Fibroblast of lung (primary cell): ENCODE results near the gene KIAA1191. TPM values are rescaled to one million over a fixed set of nuclear protein-coding genes. Genes with fewer than 3 reads are reported as not detected.

ENCODE experiments used
- DNase-seq, 2 donors: peaks; one replicate each; pipeline versions ENCODE4 v3.0.0 to v3.0.0-alpha.2; 2010; ENCODE audit warnings: low read depth in 2 of 2
- H2AFZ ChIP-seq: 2 replicates; pipeline ENCODE4 v1.5.1; 2012; ENCODE audit warnings: low read length, control low read depth, inconsistent platforms
- H3K27ac ChIP-seq: 2 replicates; pipeline ENCODE4 v1.5.1; 2011; ENCODE audit warnings: low read length, control low read depth; ENCODE audit not compliant: insufficient read depth
- H3K27me3 ChIP-seq: 2 replicates; pipeline ENCODE4 v1.5.1; 2011; ENCODE audit warnings: mild to moderate bottlenecking, low read length; ENCODE audit not compliant: control insufficient read depth, insufficient read depth
- H3K36me3 ChIP-seq: 2 replicates; pipeline ENCODE4 v1.5.1; 2011; ENCODE audit warnings: low read length; ENCODE audit not compliant: control insufficient read depth, insufficient read depth
- H3K4me1 ChIP-seq: 2 replicates; pipeline ENCODE4 v1.5.1; 2011; ENCODE audit warnings: low read length; ENCODE audit not compliant: control insufficient read depth, insufficient read depth; ENCODE audit errors: extremely low read depth
- H3K4me2 ChIP-seq: 2 replicates; pipeline ENCODE4 v1.5.1; 2011; ENCODE audit warnings: low read length, control low read depth; ENCODE audit not compliant: insufficient read depth; ENCODE audit errors: extremely low read depth
- H3K4me3 ChIP-seq, 4 experiments: fragments of 200-600 bp in 1 of 4; sonication (generic) in 1 of 4; replicated peaks in 1 of 4; 2 replicates each; pipeline ENCODE4 v1.5.1; 2011 to 2016; ENCODE audit warnings: low read length in 4 of 4, low read depth in 3 of 4, mild to moderate bottlenecking in 3 of 4, control low read depth in 2 of 4, inconsistent platforms in 1 of 4, mixed read lengths in 1 of 4; ENCODE audit not compliant: insufficient read depth in 1 of 4; ENCODE audit errors: control extremely low read depth in 1 of 4
- H3K79me2 ChIP-seq: 2 replicates; pipeline ENCODE4 v1.5.1; 2012; ENCODE audit warnings: mild to moderate bottlenecking, low read length, inconsistent platforms; ENCODE audit not compliant: control insufficient read depth, insufficient read depth
- H3K9ac ChIP-seq: 2 replicates; pipeline ENCODE4 v1.5.1; 2011; ENCODE audit warnings: mild to moderate bottlenecking, low read length, control low read depth; ENCODE audit not compliant: insufficient read depth
- H3K9me3 ChIP-seq: 2 replicates; pipeline ENCODE4 v1.5.1; 2012; ENCODE audit warnings: low read depth, low read length; ENCODE audit not compliant: control insufficient read depth, insufficient read depth
- H4K20me1 ChIP-seq: 2 replicates; pipeline ENCODE4 v1.5.1; 2011; ENCODE audit warnings: low read length; ENCODE audit not compliant: control insufficient read depth, insufficient read depth; ENCODE audit errors: extremely low read depth
- CTCF ChIP-seq, 2 donors: IDR thresholded peaks in 1 of 2; conservative IDR thresholded peaks in 1 of 2; 1 replicate in 1 of 2; 2 replicates in 1 of 2; pipeline ENCODE4 v1.5.1; 2011 to 2012; ENCODE audit warnings: low read length in 2 of 2, control low read depth in 1 of 2, inconsistent platforms in 1 of 2, low read depth in 1 of 2, mild to moderate bottlenecking in 1 of 2
- EZH2 ChIP-seq: IDR thresholded peaks from 2 replicates; pipeline ENCODE4 v1.5.1; 2012; ENCODE audit warnings: low read length, control low read depth, mild to moderate bottlenecking; ENCODE audit errors: missing control alignments
- polyA plus RNA-seq, 2 donors: library from polyadenylated mRNA; depleted of rRNA in 1 of 2; stranded (reverse) in 1 of 2; unstranded in 1 of 2; fragments of >200 nt; gene quantifications; 2 replicates each; pipeline ENCODE4 v1.2.1, GENCODE V29; 2011 to 2012; ENCODE audit warnings: missing spikeins in 1 of 2
- total RNA-seq: library from RNA; depleted of rRNA; stranded (reverse); fragments of >200 nt; gene quantifications from 2 replicates; pipeline ENCODE4 v1.2.1, GENCODE V29; 2014

The KIAA1191 gene
- total and polyA plus RNA-seq, 2 donors (not counting 1 experiment from before 2014, with no cell fraction given), result 89.5 to 101 TPM

- Histone ChIP-seq H2AFZ (no peak overlapping the region), H3K4me2 (no peak overlapping the region), H3K9ac (no peak overlapping the region), H3K27ac (no peak overlapping the region), H3K79me2 (no peaks in the 10 kb centered on the region), H3K9me3 (no peaks in the 10 kb centered on the region), H3K4me3 (no peak overlapping the region), H3K4me1 (no peaks in the 10 kb centered on the region), H3K27me3 (no peaks in the 10 kb centered on the region), H4K20me1 (no peaks in the 10 kb centered on the region), H3K36me3 (peaks cover 11% of the 10 kb centered on the region)
- TF ChIP-seq EZH2 (no peak), CTCF (conservative IDR thresholded peaks at IDR 0.05 in 1 of 2, IDR thresholded peaks at IDR 0.05 in 1 of 2; ENCODE audit: low read depth in 1 of 2, low read length in 2 of 2) (no peak)
- DNase-seq, result no peak
These were observed 18.3 kb upstream of the KIAA1191 start for GRCh38 chr5:176379881-176380280.

GRCh38 chr5:176373100-176373818, 11.7 kb upstream of the KIAA1191 start:
- Histone ChIP-seq H3K4me3 (no peak overlapping the region), H3K27ac (no peak overlapping the region), H3K9ac (no peak overlapping the region), H3K4me2 (no peak overlapping the region), H3K79me2 (no peaks in the 10 kb centered on the region), H2AFZ (no peak overlapping the region), H3K9me3 (no peaks in the 10 kb centered on the region), H4K20me1 (no peaks in the 10 kb centered on the region), H3K36me3 (peaks cover 3% of the 10 kb centered on the region), H3K27me3 (no peaks in the 10 kb centered on the region), H3K4me1 (no peaks in the 10 kb centered on the region)
- DNase-seq, result no peak
- TF ChIP-seq EZH2 (no peak), CTCF (conservative IDR thresholded peaks at IDR 0.05 in 1 of 2, IDR thresholded peaks at IDR 0.05 in 1 of 2; ENCODE audit: low read depth in 1 of 2, low read length in 2 of 2) (no peak)

GRCh38 chr5:176371621-176372539, 10.3 kb upstream of the KIAA1191 start:
- TF ChIP-seq CTCF (conservative IDR thresholded peaks at IDR 0.05 in 1 of 2, IDR thresholded peaks at IDR 0.05 in 1 of 2; ENCODE audit: low read depth in 1 of 2, low read length in 2 of 2), result no peak
- TF ChIP-seq EZH2, result no peak

More at GRCh38 chr5:176371621-176372539, 10.3 kb upstream of the KIAA1191 start:
- Histone ChIP-seq H2AFZ (no peak overlapping the region), H3K36me3 (peaks cover 3% of the 10 kb centered on the region), H3K4me1 (no peaks in the 10 kb centered on the region), H3K9me3 (no peaks in the 10 kb centered on the region), H3K4me2 (no peak overlapping the region), H3K27ac (no peak overlapping the region), H3K9ac (no peak overlapping the region), H3K4me3 (no peak overlapping the region), H4K20me1 (no peaks in the 10 kb centered on the region), H3K27me3 (no peaks in the 10 kb centered on the region), H3K79me2 (no peaks in the 10 kb centered on the region)
- DNase-seq, result no peak
